T follicular helper cell (primary cell): Measurements from ENCODE around the gene TAOK1.
"Not testable (repeated sequence)": the region's sequence is repeated elsewhere in the genome, so short reads cannot be mapped to it uniquely, and the experiment has no call there.

Experiments
- DNase-seq: peaks from one replicate; pipeline ENCODE4 v3.0.0-alpha.2; 2020; ENCODE audit warnings: low read depth

Gene TAOK1

GRCh38 chr17:29445844-29446243, 55.7 kb downstream of the TAOK1 start:
- DNase-seq: no peak

- no peak for DNase-seq
These were observed 59.9 kb downstream of the TAOK1 start for GRCh38 chr17:29449865-29450671.

GRCh38 chr17:29451121-29451742, 61.1 kb downstream of the TAOK1 start:
- DNase-seq: no peak

- DNase-seq: no peak
These were observed 67.9 kb downstream of the TAOK1 start for GRCh38 chr17:29458066-29458465.

- no peak for DNase-seq
These were observed 71.5 kb downstream of the TAOK1 start for GRCh38 chr17:29461483-29462206.

- DNase-seq: no peak
These were observed 79.1 kb downstream of the TAOK1 start for GRCh38 chr17:29469276-29469675.

GRCh38 chr17:29473437-29473836, 83.3 kb downstream of the TAOK1 start:
- not testable (repeated sequence) for DNase-seq

- DNase-seq: no peak
These were observed 84.1 kb downstream of the TAOK1 start for GRCh38 chr17:29474297-29474696.

- DNase-seq: no peak
These were observed 85.7 kb downstream of the TAOK1 start for GRCh38 chr17:29475891-29476290.

GRCh38 chr17:29480249-29480928, 90.2 kb downstream of the TAOK1 start:
- not testable (repeated sequence) for DNase-seq

GRCh38 chr17:29483503-29483902, 93.3 kb downstream of the TAOK1 start:
- no peak for DNase-seq

GRCh38 chr17:29495011-29495410, 104.8 kb downstream of the TAOK1 start:
- no peak for DNase-seq

- no peak for DNase-seq
These were observed 114.5 kb downstream of the TAOK1 start for GRCh38 chr17:29504711-29505110.

- DNase-seq: no peak
These were observed 115.7 kb downstream of the TAOK1 start for GRCh38 chr17:29505836-29506235.

GRCh38 chr17:29510953-29511352, 120.8 kb downstream of the TAOK1 start:
- DNase-seq: no peak

GRCh38 chr17:29514792-29515191, 124.6 kb downstream of the TAOK1 start:
- no peak for DNase-seq

GRCh38 chr17:29518359-29518758, 128.2 kb downstream of the TAOK1 start:
- no peak for DNase-seq

GRCh38 chr17:29524692-29525091, 134.5 kb downstream of the TAOK1 start:
- DNase-seq: no peak

GRCh38 chr17:29526322-29526721, 136.2 kb downstream of the TAOK1 start:
- DNase-seq: no peak

- no peak for DNase-seq
These were observed 143.8 kb downstream of the TAOK1 start for GRCh38 chr17:29533976-29534375.

GRCh38 chr17:29544066-29544465, 153.9 kb downstream of the TAOK1 start:
- no peak for DNase-seq

- DNase-seq: no peak
These were observed 155.9 kb downstream of the TAOK1 start for GRCh38 chr17:29546085-29546484.
